GM23338 (cell line): ENCODE results near the gene ANAPC2. TPM values are rescaled to one million over a fixed set of nuclear protein-coding genes. Genes with fewer than 3 reads are reported as not detected.

Source experiments
- ATAC-seq: fragments of 200-7000 bp; cut with Tn5 transposase; 3 replicates; pipeline ENCODE4 v1.9.1; 2020
- DNase-seq: peaks from one replicate; pipeline ENCODE4 v3.0.0-alpha.2; 2015; ENCODE audit warnings: low spot score
- H2AFZ ChIP-seq: fragments of 200-600 bp; sonication (generic); 2 replicates; pipeline ENCODE4 v1.8.0; 2016; ENCODE audit warnings: antibody characterized with exemption, mild to moderate bottlenecking, moderate library complexity
- H3F3A ChIP-seq: fragments of 200-600 bp; sonication (generic); replicated peaks from 2 replicates; pipeline ENCODE4 v1.8.0; 2017; ENCODE audit warnings: antibody characterized with exemption, mixed run types, low read depth
- H3K27ac ChIP-seq: fragments of 200-600 bp; sonication (generic); 2 replicates; pipeline ENCODE4 v1.6.1; 2016; ENCODE audit warnings: low read depth
- H3K27me3 ChIP-seq: fragments of 200-600 bp; sonication (generic); 2 replicates; pipeline ENCODE4 v1.8.0; 2016; ENCODE audit warnings: mild to moderate bottlenecking, mixed run types, moderate library complexity; ENCODE audit not compliant: insufficient read depth
- H3K36me3 ChIP-seq: fragments of 200-600 bp; sonication (generic); 2 replicates; pipeline ENCODE4 v1.8.0; 2016; ENCODE audit warnings: mild to moderate bottlenecking; ENCODE audit not compliant: insufficient read depth
- H3K4me1 ChIP-seq: fragments of 200-600 bp; sonication (generic); 2 replicates; pipeline ENCODE4 v1.8.0; 2016; ENCODE audit warnings: mild to moderate bottlenecking, moderate library complexity; ENCODE audit not compliant: insufficient read depth
- H3K4me2 ChIP-seq: fragments of 200-600 bp; sonication (generic); 2 replicates; pipeline ENCODE4 v1.7.1; 2017; ENCODE audit warnings: mixed run types
- H3K4me3 ChIP-seq: fragments of 200-600 bp; sonication (generic); 2 replicates; pipeline ENCODE4 v1.6.1; 2016; ENCODE audit warnings: mixed run types
- H3K79me2 ChIP-seq: fragments of 200-600 bp; sonication (generic); replicated peaks from 2 replicates; pipeline ENCODE4 v1.8.0; 2017; ENCODE audit warnings: mild to moderate bottlenecking; ENCODE audit not compliant: insufficient read depth
- H3K9me2 ChIP-seq: fragments of 200-600 bp; sonication (generic); 2 replicates; pipeline ENCODE4 v1.8.0; 2017; ENCODE audit not compliant: insufficient read depth
- H4K20me1 ChIP-seq: fragments of 200-600 bp; sonication (generic); replicated peaks from 2 replicates; pipeline ENCODE4 v1.8.0; 2017; ENCODE audit warnings: mild to moderate bottlenecking; ENCODE audit not compliant: insufficient read depth
- H3K27ac Mint-ChIP-seq: 2 replicates; pipeline ENCODE4 v1.8.0; 2020; ENCODE audit warnings: inconsistent platforms, mild to moderate bottlenecking, moderate library complexity, mixed read lengths
- H3K27me3 Mint-ChIP-seq: 3 replicates; pipeline ENCODE4 v1.8.0; 2022; ENCODE audit warnings: low read depth, mild to moderate bottlenecking, moderate library complexity, mixed read lengths, inconsistent platforms; ENCODE audit not compliant: insufficient read depth, poor library complexity
- H3K36me3 Mint-ChIP-seq: 3 replicates; pipeline ENCODE4 v1.8.0; 2021; ENCODE audit warnings: low read depth, mild to moderate bottlenecking, inconsistent platforms, moderate library complexity, mixed read lengths
- H3K4me1 Mint-ChIP-seq: 3 replicates; pipeline ENCODE4 v1.8.0; 2020; ENCODE audit warnings: mild to moderate bottlenecking, inconsistent platforms, mixed read lengths
- H3K4me3 Mint-ChIP-seq: 3 replicates; pipeline ENCODE4 v1.8.0; 2021; ENCODE audit warnings: moderate library complexity, mild to moderate bottlenecking, inconsistent platforms, mixed read lengths
- H3K9me3 Mint-ChIP-seq: 3 replicates; pipeline ENCODE4 v1.8.0; 2020; ENCODE audit warnings: moderate library complexity, mild to moderate bottlenecking, inconsistent platforms, mixed read lengths
- CREB1 ChIP-seq: fragments of 250-450 bp; sonication (Bioruptor Pico); IDR thresholded peaks from 2 replicates; pipeline ENCODE4 v1.5.0; 2020; ENCODE audit warnings: low read depth, mild to moderate bottlenecking, moderate library complexity
- ETS1 ChIP-seq: IDR thresholded peaks from 2 replicates; pipeline ENCODE4 v1.6.1; 2016; ENCODE audit warnings: antibody characterized with exemption
- EZH2 ChIP-seq: fragments of 200-600 bp; sonication (generic); IDR thresholded peaks from one replicate; pipeline ENCODE4 v1.8.0; 2017; ENCODE audit warnings: antibody characterized with exemption, mild to moderate bottlenecking, low read depth; ENCODE audit not compliant: unreplicated experiment
- EZH2phosphoT487 ChIP-seq: fragments of 200-600 bp; sonication (generic); IDR thresholded peaks from one replicate; pipeline ENCODE4 v1.8.1; 2018; ENCODE audit warnings: antibody characterized with exemption; ENCODE audit not compliant: unreplicated experiment
- JUNB ChIP-seq: IDR thresholded peaks from one replicate; pipeline ENCODE4 v1.6.1; 2016; ENCODE audit warnings: antibody characterized with exemption; ENCODE audit not compliant: unreplicated experiment
- NANOG ChIP-seq: IDR thresholded peaks from 2 replicates; pipeline ENCODE4 v1.6.1; 2016; ENCODE audit warnings: antibody characterized with exemption, borderline replicate concordance
- POLR2AphosphoS5 ChIP-seq: IDR thresholded peaks from 2 replicates; pipeline ENCODE4 v1.6.1; 2016; ENCODE audit warnings: antibody characterized with exemption, low read depth
- STAT1 ChIP-seq: IDR thresholded peaks from one replicate; pipeline ENCODE4 v1.6.1; 2016; ENCODE audit warnings: antibody characterized with exemption; ENCODE audit not compliant: unreplicated experiment
- ZNF114 ChIP-seq: fragments of 250-450 bp; sonication (Bioruptor Pico); IDR thresholded peaks from 2 replicates; pipeline ENCODE4 v1.5.0; 2020; ENCODE audit warnings: mild to moderate bottlenecking, moderate library complexity
- ZNF331 ChIP-seq: fragments of 250-450 bp; sonication (Bioruptor Pico); IDR thresholded peaks from 2 replicates; pipeline ENCODE4 v1.5.0; 2020; ENCODE audit warnings: low read depth, mild to moderate bottlenecking, moderate library complexity
- polyA plus RNA-seq: library from polyadenylated mRNA; unstranded; fragments of >200 nt; fragmentation: Nextera tagmentation; extraction: Ambion mirVana; gene quantifications from 2 replicates; pipeline ENCODE4 v1.2.1, GENCODE V29; 2016
- total RNA-seq: library from RNA; depleted of rRNA; stranded (reverse); fragments of >200 nt; shearing (Covaris generic); gene quantifications from 2 replicates; pipeline ENCODE4 v1.2.3, GENCODE V29; 2014
- TF ChIP-seq, protein P1 (sequence below), 2 experiments: fragments of 200-600 bp in 1 of 2; sonication (generic) in 1 of 2; conservative IDR thresholded peaks; 2 replicates each; pipeline versions ENCODE4 v1.5.1 to v1.6.1; 2016 to 2017; ENCODE audit warnings: antibody characterized with exemption in 2 of 2, low read depth in 2 of 2, mild to moderate bottlenecking in 2 of 2, moderate library complexity in 1 of 2
- TF ChIP-seq, protein P2 (sequence below): IDR thresholded peaks from one replicate; pipeline ENCODE4 v1.6.1; 2018; ENCODE audit warnings: antibody characterized with exemption; ENCODE audit not compliant: unreplicated experiment
- TF ChIP-seq, protein P3 (sequence below): fragments of 250-450 bp; sonication (Bioruptor Pico); IDR thresholded peaks from 2 replicates; pipeline ENCODE4 v1.5.0; 2020; ENCODE audit warnings: mild to moderate bottlenecking, moderate library complexity

ANAPC2 gene
- total and polyA plus RNA-seq, 2 experiments from 2014 or later, result 16.4 to 42.9 TPM

GRCh38 chr9:137150617-137151457, 37.5 kb downstream of the ANAPC2 start:
- Histone ChIP-seq H3K4me2 (no peak overlapping the region), H2AFZ (no peak overlapping the region), H3K27ac (no peak overlapping the region), H3K9me2 (no peaks in the 10 kb centered on the region), H3K36me3 (no peaks in the 10 kb centered on the region), H3K79me2 (no peaks in the 10 kb centered on the region), H4K20me1 (no peaks in the 10 kb centered on the region; the same call in 1 of the 2 replicates), H3K27me3 (peaks cover 16% of the 10 kb centered on the region), H3K4me1 (no peaks in the 10 kb centered on the region), H3K4me3 (no peak overlapping the region), H3F3A (peaks cover 19% of the 10 kb centered on the region)
- peaks cover 18% of the 10 kb centered on the region for H3K27me3 Mint-ChIP-seq
- H3K36me3 Mint-ChIP-seq, result no peaks in the 10 kb centered on the region
- ATAC-seq, result peak; percentile 13; the same call in 2 of the 3 replicates
- no peak for TF ChIP-seq ZNF331 (CRISPR knock-in tag)
- TF ChIP-seq STAT1, result no peak
- TF ChIP-seq ZNF114 (CRISPR knock-in tag), result no peak
- TF ChIP-seq, protein P1, sequence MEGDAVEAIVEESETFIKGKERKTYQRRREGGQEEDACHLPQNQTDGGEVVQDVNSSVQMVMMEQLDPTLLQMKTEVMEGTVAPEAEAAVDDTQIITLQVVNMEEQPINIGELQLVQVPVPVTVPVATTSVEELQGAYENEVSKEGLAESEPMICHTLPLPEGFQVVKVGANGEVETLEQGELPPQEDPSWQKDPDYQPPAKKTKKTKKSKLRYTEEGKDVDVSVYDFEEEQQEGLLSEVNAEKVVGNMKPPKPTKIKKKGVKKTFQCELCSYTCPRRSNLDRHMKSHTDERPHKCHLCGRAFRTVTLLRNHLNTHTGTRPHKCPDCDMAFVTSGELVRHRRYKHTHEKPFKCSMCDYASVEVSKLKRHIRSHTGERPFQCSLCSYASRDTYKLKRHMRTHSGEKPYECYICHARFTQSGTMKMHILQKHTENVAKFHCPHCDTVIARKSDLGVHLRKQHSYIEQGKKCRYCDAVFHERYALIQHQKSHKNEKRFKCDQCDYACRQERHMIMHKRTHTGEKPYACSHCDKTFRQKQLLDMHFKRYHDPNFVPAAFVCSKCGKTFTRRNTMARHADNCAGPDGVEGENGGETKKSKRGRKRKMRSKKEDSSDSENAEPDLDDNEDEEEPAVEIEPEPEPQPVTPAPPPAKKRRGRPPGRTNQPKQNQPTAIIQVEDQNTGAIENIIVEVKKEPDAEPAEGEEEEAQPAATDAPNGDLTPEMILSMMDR (conservative IDR thresholded peaks at IDR 0.05; ENCODE audit: low read depth in 2 of 2), result no peak
- TF ChIP-seq, protein P2, sequence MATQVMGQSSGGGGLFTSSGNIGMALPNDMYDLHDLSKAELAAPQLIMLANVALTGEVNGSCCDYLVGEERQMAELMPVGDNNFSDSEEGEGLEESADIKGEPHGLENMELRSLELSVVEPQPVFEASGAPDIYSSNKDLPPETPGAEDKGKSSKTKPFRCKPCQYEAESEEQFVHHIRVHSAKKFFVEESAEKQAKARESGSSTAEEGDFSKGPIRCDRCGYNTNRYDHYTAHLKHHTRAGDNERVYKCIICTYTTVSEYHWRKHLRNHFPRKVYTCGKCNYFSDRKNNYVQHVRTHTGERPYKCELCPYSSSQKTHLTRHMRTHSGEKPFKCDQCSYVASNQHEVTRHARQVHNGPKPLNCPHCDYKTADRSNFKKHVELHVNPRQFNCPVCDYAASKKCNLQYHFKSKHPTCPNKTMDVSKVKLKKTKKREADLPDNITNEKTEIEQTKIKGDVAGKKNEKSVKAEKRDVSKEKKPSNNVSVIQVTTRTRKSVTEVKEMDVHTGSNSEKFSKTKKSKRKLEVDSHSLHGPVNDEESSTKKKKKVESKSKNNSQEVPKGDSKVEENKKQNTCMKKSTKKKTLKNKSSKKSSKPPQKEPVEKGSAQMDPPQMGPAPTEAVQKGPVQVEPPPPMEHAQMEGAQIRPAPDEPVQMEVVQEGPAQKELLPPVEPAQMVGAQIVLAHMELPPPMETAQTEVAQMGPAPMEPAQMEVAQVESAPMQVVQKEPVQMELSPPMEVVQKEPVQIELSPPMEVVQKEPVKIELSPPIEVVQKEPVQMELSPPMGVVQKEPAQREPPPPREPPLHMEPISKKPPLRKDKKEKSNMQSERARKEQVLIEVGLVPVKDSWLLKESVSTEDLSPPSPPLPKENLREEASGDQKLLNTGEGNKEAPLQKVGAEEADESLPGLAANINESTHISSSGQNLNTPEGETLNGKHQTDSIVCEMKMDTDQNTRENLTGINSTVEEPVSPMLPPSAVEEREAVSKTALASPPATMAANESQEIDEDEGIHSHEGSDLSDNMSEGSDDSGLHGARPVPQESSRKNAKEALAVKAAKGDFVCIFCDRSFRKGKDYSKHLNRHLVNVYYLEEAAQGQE, result no peak
- no peak for TF ChIP-seq CREB1 (CRISPR knock-in tag)
- TF ChIP-seq ETS1, result no peak
- TF ChIP-seq, protein P3, sequence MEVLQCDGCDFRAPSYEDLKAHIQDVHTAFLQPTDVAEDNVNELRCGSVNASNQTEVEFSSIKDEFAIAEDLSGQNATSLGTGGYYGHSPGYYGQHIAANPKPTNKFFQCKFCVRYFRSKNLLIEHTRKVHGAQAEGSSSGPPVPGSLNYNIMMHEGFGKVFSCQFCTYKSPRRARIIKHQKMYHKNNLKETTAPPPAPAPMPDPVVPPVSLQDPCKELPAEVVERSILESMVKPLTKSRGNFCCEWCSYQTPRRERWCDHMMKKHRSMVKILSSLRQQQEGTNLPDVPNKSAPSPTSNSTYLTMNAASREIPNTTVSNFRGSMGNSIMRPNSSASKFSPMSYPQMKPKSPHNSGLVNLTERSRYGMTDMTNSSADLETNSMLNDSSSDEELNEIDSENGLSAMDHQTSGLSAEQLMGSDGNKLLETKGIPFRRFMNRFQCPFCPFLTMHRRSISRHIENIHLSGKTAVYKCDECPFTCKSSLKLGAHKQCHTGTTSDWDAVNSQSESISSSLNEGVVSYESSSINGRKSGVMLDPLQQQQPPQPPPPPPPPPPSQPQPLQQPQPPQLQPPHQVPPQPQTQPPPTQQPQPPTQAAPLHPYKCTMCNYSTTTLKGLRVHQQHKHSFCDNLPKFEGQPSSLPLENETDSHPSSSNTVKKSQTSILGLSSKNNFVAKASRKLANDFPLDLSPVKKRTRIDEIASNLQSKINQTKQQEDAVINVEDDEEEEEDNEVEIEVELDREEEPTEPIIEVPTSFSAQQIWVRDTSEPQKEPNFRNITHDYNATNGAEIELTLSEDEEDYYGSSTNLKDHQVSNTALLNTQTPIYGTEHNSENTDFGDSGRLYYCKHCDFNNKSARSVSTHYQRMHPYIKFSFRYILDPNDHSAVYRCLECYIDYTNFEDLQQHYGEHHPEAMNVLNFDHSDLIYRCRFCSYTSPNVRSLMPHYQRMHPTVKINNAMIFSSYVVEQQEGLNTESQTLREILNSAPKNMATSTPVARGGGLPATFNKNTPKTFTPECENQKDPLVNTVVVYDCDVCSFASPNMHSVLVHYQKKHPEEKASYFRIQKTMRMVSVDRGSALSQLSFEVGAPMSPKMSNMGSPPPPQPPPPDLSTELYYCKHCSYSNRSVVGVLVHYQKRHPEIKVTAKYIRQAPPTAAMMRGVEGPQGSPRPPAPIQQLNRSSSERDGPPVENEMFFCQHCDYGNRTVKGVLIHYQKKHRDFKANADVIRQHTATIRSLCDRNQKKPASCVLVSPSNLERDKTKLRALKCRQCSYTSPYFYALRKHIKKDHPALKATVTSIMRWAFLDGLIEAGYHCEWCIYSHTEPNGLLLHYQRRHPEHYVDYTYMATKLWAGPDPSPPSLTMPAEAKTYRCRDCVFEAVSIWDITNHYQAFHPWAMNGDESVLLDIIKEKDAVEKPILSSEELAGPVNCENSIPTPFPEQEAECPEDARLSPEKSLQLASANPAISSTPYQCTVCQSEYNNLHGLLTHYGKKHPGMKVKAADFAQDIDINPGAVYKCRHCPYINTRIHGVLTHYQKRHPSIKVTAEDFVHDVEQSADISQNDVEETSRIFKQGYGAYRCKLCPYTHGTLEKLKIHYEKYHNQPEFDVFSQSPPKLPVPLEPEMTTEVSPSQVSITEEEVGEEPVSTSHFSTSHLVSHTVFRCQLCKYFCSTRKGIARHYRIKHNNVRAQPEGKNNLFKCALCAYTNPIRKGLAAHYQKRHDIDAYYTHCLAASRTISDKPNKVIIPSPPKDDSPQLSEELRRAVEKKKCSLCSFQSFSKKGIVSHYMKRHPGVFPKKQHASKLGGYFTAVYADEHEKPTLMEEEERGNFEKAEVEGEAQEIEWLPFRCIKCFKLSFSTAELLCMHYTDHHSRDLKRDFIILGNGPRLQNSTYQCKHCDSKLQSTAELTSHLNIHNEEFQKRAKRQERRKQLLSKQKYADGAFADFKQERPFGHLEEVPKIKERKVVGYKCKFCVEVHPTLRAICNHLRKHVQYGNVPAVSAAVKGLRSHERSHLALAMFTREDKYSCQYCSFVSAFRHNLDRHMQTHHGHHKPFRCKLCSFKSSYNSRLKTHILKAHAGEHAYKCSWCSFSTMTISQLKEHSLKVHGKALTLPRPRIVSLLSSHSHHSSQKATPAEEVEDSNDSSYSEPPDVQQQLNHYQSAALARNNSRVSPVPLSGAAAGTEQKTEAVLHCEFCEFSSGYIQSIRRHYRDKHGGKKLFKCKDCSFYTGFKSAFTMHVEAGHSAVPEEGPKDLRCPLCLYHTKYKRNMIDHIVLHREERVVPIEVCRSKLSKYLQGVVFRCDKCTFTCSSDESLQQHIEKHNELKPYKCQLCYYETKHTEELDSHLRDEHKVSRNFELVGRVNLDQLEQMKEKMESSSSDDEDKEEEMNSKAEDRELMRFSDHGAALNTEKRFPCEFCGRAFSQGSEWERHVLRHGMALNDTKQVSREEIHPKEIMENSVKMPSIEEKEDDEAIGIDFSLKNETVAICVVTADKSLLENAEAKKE (CRISPR knock-in tag), result no peak
- TF ChIP-seq NANOG, result no peak
- TF ChIP-seq POLR2AphosphoS5, result no peak
- TF ChIP-seq JUNB, result no peak
- TF ChIP-seq EZH2phosphoT487, result no peak
- TF ChIP-seq EZH2, result no peak
- H3K27ac Mint-ChIP-seq, result no peak overlapping the region
- peaks cover 2% of the 10 kb centered on the region; the same call in 2 of the 3 replicates for H3K4me1 Mint-ChIP-seq
- H3K9me3 Mint-ChIP-seq, result peaks cover 13% of the 10 kb centered on the region; the same call in 2 of the 3 replicates
- DNase-seq, result peak; percentile 76
- H3K4me3 Mint-ChIP-seq, result no peak overlapping the region
